AG04450 (cell line): Measurements from ENCODE around the gene TRRAP. TPM values are rescaled to one million over a fixed set of nuclear protein-coding genes. Genes with fewer than 3 reads are reported as not detected.

Experiments used
- CTCF ChIA-PET: fragments of 300-600, 350-600 bp; formaldehyde crosslinking; extraction: SDS; loops from one replicate; lab custom pipeline; 2022; ENCODE audit warnings: antibody characterized with exemption, inconsistent platforms; lab: Charles Lee
- POLR2A ChIA-PET: fragments of 350-600 bp; formaldehyde crosslinking; extraction: SDS; loops from one replicate; lab custom pipeline; 2021; ENCODE audit warnings: antibody characterized with exemption, inconsistent platforms; lab: Yijun Ruan, JAX
- DNase-seq: peaks from one replicate; pipeline ENCODE4 v3.0.0-alpha.2; 2011; ENCODE audit warnings: low read depth, low spot score
- H3K27ac ChIP-seq: one replicate; pipeline ENCODE4 v1.5.1; 2012; ENCODE audit warnings: low read depth, low read length, control low read depth
- H3K27me3 ChIP-seq: one replicate; pipeline ENCODE4 v1.6.0; 2012; ENCODE audit warnings: low read length; ENCODE audit not compliant: control insufficient read depth, insufficient read depth
- H3K4me3 ChIP-seq: 2 replicates; pipeline ENCODE4 v1.5.1; 2011; ENCODE audit warnings: mild to moderate bottlenecking, low read depth, low read length, control low read depth
- H3K9me3 ChIP-seq: 2 replicates; pipeline ENCODE4 v1.5.1; 2012; ENCODE audit warnings: low read length; ENCODE audit not compliant: control insufficient read depth, insufficient read depth
- CTCF ChIP-seq: IDR thresholded peaks from 2 replicates; pipeline ENCODE4 v1.5.1; 2011; ENCODE audit warnings: low read depth, low read length, control low read depth, inconsistent platforms
- polyA minus RNA-seq: library from RNA; depleted of rRNA, polyadenylated mRNA; stranded (reverse); fragments of >200 nt; gene quantifications from 2 replicates; pipeline ENCODE4 v1.2.3, GENCODE V29; 2011; rRNA and poly(A)+ RNA removed
- polyA plus RNA-seq: library from polyadenylated mRNA; depleted of rRNA; stranded (reverse); fragments of >200 nt; gene quantifications from 2 replicates; pipeline ENCODE4 v1.2.3, GENCODE V29; 2011; rRNA removed

Gene TRRAP
- polyA plus RNA-seq (20.6 and 23.8 TPM in 2 replicates), polyA minus RNA-seq (62.1 and 73.7 TPM in 2 replicates)

GRCh38 chr7:98878365-98879197, at the start of gene TRRAP:
TRRAP (plus strand) TSS chr7:98878532; CDS start chr7:98881151, 2,619 bp downstream.
- Histone ChIP-seq H3K27me3 (no peaks in the 10 kb centered on the region), H3K27ac (peak within 1 kb of the TSS; percentile 31), H3K4me3 (peak within 1 kb of the TSS; percentile 94), H3K9me3 (no peaks in the 10 kb centered on the region)
- POLR2A ChIA-PET, result interaction anchor here (0.6 to 1.9 kb wide), 5 partner anchors 8 to 524 kb away, joined by 3 to 7 read pairs (median 3); no protein-coding TSS in a partner anchor
- TF ChIP-seq CTCF, result peak; percentile 59
- no peak for DNase-seq
- CTCF ChIA-PET, result interaction anchor here (0.6 to 2.0 kb wide), 16 partner anchors 8 to 603 kb away, joined by 3 to 10 read pairs (median 4); no protein-coding TSS in a partner anchor

- ChIA-PET CTCF (interaction anchor here (0.7 to 4.2 kb wide), 13 partner anchors 9 to 413 kb away, joined by 3 to 58 read pairs (median 4); partner anchors contain the start of gene TRRAP), POLR2A (no interaction called here)
- TF ChIP-seq CTCF, result no peak
- Histone ChIP-seq H3K9me3 (no peaks in the 10 kb centered on the region), H3K27me3 (peaks cover 5% of the 10 kb centered on the region), H3K4me3 (no peak overlapping the region), H3K27ac (no peak overlapping the region)
- DNase-seq, result no peak
These were observed 47.3 kb upstream of the TRRAP start for GRCh38 chr7:98830972-98831548.

GRCh38 chr7:98831641-98832221, 46.6 kb upstream of the TRRAP start:
- Histone ChIP-seq H3K9me3 (no peaks in the 10 kb centered on the region), H3K4me3 (no peak overlapping the region), H3K27me3 (peaks cover 4% of the 10 kb centered on the region), H3K27ac (no peak overlapping the region)
- ChIA-PET POLR2A (no interaction called here), CTCF (interaction anchor here (0.5 to 4.2 kb wide), 15 partner anchors 9 to 661 kb away, joined by 3 to 58 read pairs (median 4); partner anchors contain the start of gene TRRAP)
- peak; percentile 60 for TF ChIP-seq CTCF
- no peak for DNase-seq

- no peak for TF ChIP-seq CTCF
- Histone ChIP-seq H3K9me3 (no peaks in the 10 kb centered on the region), H3K4me3 (no peak overlapping the region), H3K27me3 (no peaks in the 10 kb centered on the region), H3K27ac (no peak overlapping the region)
- no peak for DNase-seq
- CTCF ChIA-PET, result interaction anchor here (0.6 to 4.2 kb wide), 2 partner anchors 8 to 43 kb away, joined by 4 to 58 read pairs; no protein-coding TSS in a partner anchor
- POLR2A ChIA-PET, result no interaction called here
These were observed 45.3 kb upstream of the TRRAP start for GRCh38 chr7:98833022-98833421.
